ENCODE data around the gene AGFG2. TPM values are rescaled to one million over a fixed set of nuclear protein-coding genes. Genes with fewer than 3 reads are reported as not detected.
"Not testable (repeated sequence)": the region's sequence is repeated elsewhere in the genome, so short reads cannot be mapped to it uniquely, and the experiment has no call there.

The AGFG2 gene
- total RNA-seq, 1 donor from 2014 or later: 48.6 TPM

DNA sequence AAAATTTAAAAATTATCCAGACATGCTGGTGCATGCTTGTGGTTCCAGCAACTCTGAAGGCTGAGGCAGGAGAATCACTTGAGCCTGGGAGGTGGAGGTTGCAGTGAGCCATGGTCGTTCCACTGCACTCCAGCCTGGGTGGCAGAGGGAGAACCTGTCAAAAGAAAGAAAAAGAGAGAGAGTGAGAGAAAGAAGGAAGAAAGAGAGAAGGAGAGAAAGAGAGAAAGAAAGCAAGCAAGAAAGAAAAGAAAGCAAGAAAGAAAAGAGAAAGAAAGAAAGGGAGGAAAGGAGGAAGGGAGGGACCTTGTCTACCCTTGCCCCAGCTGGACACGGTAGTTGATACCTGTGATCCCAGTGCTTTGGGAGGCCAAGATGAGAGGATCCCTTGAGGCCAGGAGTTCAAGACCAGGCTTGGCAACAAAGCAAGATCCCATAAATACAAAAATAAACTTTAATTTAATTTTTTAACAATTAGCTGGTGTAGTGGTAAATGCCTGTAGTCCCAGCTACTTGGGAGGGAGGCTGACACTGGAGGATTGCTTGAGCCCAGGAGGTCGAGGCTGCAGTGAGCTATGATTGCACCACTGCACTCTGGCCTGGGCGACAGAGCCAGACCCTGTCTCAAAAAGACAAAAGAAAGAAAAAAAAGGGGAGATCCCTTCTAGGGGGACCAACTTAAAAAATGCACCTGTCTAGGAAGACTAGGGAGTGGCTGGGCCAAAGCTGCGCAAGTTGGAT is 46.1 kb upstream of the AGFG2 start:
- H3K4me3 Mint-ChIP-seq (ENCODE audit: unreplicated experiment): peak overlapping the region; percentile 83
- peaks cover 5% of the 10 kb centered on the region for H3K36me3 Mint-ChIP-seq (ENCODE audit: low read depth, unreplicated experiment)
- H3K4me1 Mint-ChIP-seq (ENCODE audit: unreplicated experiment): peaks cover 4% of the 10 kb centered on the region
- H3K27me3 Mint-ChIP-seq (ENCODE audit: unreplicated experiment): peaks cover 14% of the 10 kb centered on the region
- H3K9me3 Mint-ChIP-seq (ENCODE audit: unreplicated experiment): no peaks in the 10 kb centered on the region
- peak overlapping the region; percentile 36 for H3K27ac Mint-ChIP-seq (ENCODE audit: unreplicated experiment)
- no peak for TF ChIP-seq CTCF (IDR thresholded peaks at IDR 0.05; ENCODE audit: unreplicated experiment)
- DNase-seq (ENCODE audit: low spot score): no peak

DNA sequence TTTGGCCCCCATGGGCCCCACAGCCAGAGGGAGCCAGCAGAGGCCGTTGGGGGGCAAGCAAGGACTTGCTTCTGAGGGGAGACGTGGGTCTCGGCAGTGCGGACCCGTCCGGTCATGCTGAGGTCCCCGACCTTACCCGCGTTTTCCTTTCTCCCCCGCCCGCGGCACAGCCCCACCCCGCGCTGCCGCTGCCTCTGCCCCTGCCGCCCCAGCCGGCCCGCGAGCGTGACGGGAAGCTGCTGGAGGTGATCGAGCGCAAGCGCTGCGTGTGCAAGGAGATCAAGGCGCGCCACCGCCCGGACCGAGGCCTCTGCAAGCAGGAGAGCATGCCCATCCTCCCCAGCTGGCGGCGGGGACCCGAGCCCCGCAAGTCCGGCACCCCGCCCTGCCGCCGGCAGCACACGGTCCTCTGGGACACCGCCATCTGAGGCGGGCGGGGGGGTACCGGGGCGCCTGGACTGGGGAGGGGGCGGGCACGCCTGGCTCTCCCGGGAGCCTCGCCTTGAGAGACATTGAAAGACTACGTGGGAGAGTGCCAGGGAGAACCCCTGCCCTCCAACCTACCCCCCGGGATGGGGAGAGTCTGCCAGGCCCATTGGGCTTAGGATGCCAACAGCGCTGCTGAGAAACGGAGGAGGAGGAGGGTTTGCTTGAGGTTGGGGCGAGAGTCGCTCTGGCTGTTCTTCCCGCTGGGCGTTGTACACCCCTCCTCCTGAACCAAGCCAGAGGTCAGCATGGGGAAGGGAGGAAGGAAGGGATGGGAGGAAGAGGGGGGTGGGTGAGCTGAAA is 45.3 kb upstream of the AGFG2 start:
- H3K9me3 Mint-ChIP-seq (ENCODE audit: unreplicated experiment): no peaks in the 10 kb centered on the region
- H3K27me3 Mint-ChIP-seq (ENCODE audit: unreplicated experiment): peaks cover 11% of the 10 kb centered on the region
- H3K27ac Mint-ChIP-seq (ENCODE audit: unreplicated experiment): no peak overlapping the region
- H3K4me1 Mint-ChIP-seq (ENCODE audit: unreplicated experiment): peaks cover 4% of the 10 kb centered on the region
- peak overlapping the region; percentile 82 for H3K4me3 Mint-ChIP-seq (ENCODE audit: unreplicated experiment)
- H3K36me3 Mint-ChIP-seq (ENCODE audit: low read depth, unreplicated experiment): peaks cover 5% of the 10 kb centered on the region
- TF ChIP-seq CTCF (IDR thresholded peaks at IDR 0.05; ENCODE audit: unreplicated experiment): no peak
- DNase-seq (ENCODE audit: low spot score): peak; percentile 51

- Mint-ChIP-seq H3K9me3 (ENCODE audit: unreplicated experiment) (no peaks in the 10 kb centered on the region), H3K4me3 (ENCODE audit: unreplicated experiment) (no peak overlapping the region), H3K27ac (ENCODE audit: unreplicated experiment) (no peak overlapping the region), H3K27me3 (ENCODE audit: unreplicated experiment) (peaks cover 10% of the 10 kb centered on the region), H3K36me3 (ENCODE audit: low read depth, unreplicated experiment) (peaks cover 5% of the 10 kb centered on the region), H3K4me1 (ENCODE audit: unreplicated experiment) (peaks cover 4% of the 10 kb centered on the region)
- no peak for TF ChIP-seq CTCF (IDR thresholded peaks at IDR 0.05; ENCODE audit: unreplicated experiment)
- no peak for DNase-seq (ENCODE audit: low spot score)
Observed at GRCh38 chr7:100496509-100496908, 42.5 kb upstream of the AGFG2 start.

- not testable (repeated sequence) for H3K9me3 Mint-ChIP-seq (ENCODE audit: unreplicated experiment); H3K27ac Mint-ChIP-seq (ENCODE audit: unreplicated experiment)
Observed at GRCh38 chr7:100500743-100501142, 38.3 kb upstream of the AGFG2 start.

DNA sequence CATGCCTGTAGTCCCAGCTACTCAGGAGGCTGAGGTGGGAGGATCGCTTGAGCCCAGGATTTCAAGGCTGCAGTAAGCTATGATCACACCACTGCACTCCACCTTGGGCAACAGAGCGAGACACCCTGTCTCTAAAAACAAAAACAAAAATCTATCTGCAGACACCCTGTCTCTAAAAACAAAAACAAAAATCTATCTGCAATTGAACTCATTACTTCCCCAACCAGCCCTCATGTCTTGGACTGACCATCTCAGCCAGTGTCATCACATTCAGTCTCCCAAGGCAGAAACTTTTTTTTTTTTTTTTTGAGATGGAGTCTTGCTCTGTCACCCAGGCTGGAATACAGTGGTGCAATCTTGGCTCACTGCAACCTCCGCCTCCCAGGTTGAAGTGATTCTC is 35.0 kb upstream of the AGFG2 start:
- DNase-seq (ENCODE audit: low spot score); H3K36me3 Mint-ChIP-seq (ENCODE audit: low read depth, unreplicated experiment); H3K27ac Mint-ChIP-seq (ENCODE audit: unreplicated experiment); H3K9me3 Mint-ChIP-seq (ENCODE audit: unreplicated experiment); H3K4me1 Mint-ChIP-seq (ENCODE audit: unreplicated experiment); H3K4me3 Mint-ChIP-seq (ENCODE audit: unreplicated experiment); H3K27me3 Mint-ChIP-seq (ENCODE audit: unreplicated experiment): not testable (repeated sequence)

More at GRCh38 chr7:100500743-100501142, 38.3 kb upstream of the AGFG2 start:
- DNase-seq (ENCODE audit: low spot score); H3K4me3 Mint-ChIP-seq (ENCODE audit: unreplicated experiment); H3K27me3 Mint-ChIP-seq (ENCODE audit: unreplicated experiment); H3K36me3 Mint-ChIP-seq (ENCODE audit: low read depth, unreplicated experiment); H3K4me1 Mint-ChIP-seq (ENCODE audit: unreplicated experiment): not testable (repeated sequence)
